Stimulated activated naive CD8-positive, alpha-beta T cell treated with anti-CD3 and anti-CD28 coated beads, Interleukin-15, Interleukin-2, amounts not matched to agents 100 U/mL and 50 U/mL, for 24 hours (primary cell): ENCODE measurements around the gene CCT8.
A peak's percentile ranks its signal among the peaks of the same experiment; 100 is the strongest.
"Not testable (repeated sequence)": the region's sequence is repeated elsewhere in the genome, so short reads cannot be mapped to it uniquely, and the experiment has no call there.

Experiments
- ATAC-seq: fragments of 150-1000 bp; cut with Tn5 transposase; one replicate; pipeline ENCODE4 v1.10.0; 2021
- DNase-seq: peaks from one replicate; pipeline ENCODE4 v3.0.0; 2021

CCT8 gene

GRCh38 chr21:29077651-29078090 is 4.2 kb upstream of the CCT8 start:
- DNase-seq = peak; percentile 49
- ATAC-seq = no peak

GRCh38 chr21:29076731-29077640 is 3.5 kb upstream of the CCT8 start:
- not testable (repeated sequence) for ATAC-seq

GRCh38 chr21:29075706-29076466 is 2.4 kb upstream of the CCT8 start:
- DNase-seq (no peak), ATAC-seq (no peak)

More at GRCh38 chr21:29076731-29077640, 3.5 kb upstream of the CCT8 start:
- DNase-seq = peak; percentile 78

GRCh38 chr21:29074783-29075182 is 1.3 kb upstream of the CCT8 start:
- DNase-seq (no peak), ATAC-seq (no peak)

DNA sequence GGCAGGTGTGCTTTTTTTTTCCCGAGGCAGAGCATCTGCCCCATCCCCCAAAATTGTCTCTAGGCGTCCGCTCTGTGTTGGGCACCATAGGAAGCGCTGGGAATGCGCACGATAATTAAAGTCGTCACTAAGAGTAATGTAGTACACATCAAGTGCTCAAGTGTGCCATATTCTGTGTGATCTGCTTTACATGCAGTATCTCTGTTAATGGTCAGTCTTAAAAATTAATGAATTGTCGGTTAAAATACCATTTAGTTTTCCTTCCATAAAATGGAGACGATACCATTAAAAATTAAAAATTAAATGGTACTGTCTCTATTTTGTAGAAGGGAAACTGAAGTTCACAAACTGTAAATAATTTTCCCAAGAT is 544 bp upstream of the CCT8 start:
- DNase-seq (no peak), ATAC-seq (peak; percentile 3)

DNA sequence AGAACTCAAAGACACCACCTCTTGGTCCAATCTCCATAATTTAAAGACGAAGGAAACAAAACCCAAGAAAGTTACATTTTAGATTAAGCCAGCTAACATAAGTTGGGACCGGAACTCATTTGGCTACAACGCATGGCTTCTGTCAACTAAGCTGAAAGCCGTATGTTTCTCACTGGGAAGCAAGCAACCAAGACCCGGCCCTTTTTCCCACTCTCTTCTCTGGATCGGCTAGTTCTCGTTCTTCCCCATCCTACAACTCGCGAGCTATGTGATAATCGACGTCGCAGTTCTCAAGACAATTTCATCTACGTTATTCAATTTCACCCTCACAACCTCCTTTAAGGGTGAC is 601 bp downstream of the CCT8 start:
- ATAC-seq (no peak), DNase-seq (no peak)

- DNase-seq = no peak
- ATAC-seq = no peak
Measured at GRCh38 chr21:29064850-29065481, 8.5 kb downstream of the CCT8 start.

- DNase-seq (no peak), ATAC-seq (no peak)
Measured at GRCh38 chr21:29056538-29057050, 16.9 kb downstream of the CCT8 start.

GRCh38 chr21:29056005-29056404 is 17.4 kb downstream of the CCT8 start:
- DNase-seq = no peak
- no peak for ATAC-seq

DNA sequence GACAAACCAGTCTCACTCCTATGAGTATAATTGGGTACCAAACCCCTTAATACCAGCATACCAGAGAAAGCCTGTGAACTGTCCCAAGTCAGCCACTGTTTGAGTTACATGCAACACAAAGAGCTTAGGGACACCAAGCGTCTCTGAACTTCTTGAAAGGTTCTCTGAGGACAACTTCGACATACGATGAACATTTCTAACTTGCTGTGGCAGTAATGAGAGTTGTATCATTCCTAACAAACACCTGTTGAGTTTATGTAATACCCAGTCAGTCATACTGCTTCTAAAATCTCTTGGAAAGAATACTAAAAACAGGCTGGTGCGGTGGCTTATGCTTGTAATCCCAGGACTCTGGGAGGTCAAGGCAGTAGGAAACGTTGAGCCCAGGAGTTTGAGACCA is 18.4 kb downstream of the CCT8 start:
- no peak for DNase-seq
- ATAC-seq = no peak

DNA sequence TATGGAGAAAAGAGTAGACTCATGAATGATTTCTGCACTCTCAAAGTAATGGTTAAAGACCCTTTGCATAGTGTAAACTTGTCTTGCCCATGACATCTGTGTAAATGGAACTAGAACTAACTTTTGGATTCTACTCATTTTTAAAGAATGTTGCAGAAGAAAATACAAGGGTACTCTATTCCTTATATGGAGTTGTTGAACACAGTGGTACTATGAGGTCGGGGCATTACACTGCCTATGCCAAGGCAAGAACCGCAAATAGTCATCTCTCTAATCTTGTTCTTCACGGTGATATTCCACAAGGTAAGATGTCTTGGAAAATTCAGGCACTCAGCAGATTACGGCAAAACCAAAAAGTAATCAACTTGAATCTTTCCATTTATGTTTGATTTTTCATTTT is 19.8 kb downstream of the CCT8 start:
- ATAC-seq = peak; percentile 20
- no peak for DNase-seq

DNA sequence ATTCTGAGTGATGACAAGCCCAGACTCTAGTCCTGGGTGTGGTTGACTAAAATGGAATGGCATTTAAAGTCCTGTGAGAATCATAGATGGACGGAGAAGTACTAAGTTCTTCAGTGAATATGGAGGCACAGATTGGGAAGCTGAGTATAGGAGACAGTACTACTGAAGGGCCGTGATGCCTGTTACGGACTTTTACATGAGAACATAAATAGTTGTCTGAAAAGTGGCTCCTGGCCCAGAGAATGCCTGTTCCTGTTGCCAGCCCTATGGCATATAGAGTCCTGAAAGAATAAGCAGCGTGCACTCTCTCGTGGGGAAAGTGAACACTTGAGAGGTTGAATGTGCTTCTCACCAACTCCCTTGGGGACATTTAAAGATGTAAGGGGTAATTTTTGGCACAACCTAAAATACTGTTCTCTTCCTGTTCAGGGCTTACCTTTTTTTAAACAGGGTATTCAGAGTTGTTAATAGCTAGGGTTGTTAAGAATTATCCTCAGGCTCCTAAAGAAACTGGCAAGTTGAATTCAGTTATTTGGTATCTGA is 20.4 kb downstream of the CCT8 start:
- ATAC-seq = no peak

DNA sequence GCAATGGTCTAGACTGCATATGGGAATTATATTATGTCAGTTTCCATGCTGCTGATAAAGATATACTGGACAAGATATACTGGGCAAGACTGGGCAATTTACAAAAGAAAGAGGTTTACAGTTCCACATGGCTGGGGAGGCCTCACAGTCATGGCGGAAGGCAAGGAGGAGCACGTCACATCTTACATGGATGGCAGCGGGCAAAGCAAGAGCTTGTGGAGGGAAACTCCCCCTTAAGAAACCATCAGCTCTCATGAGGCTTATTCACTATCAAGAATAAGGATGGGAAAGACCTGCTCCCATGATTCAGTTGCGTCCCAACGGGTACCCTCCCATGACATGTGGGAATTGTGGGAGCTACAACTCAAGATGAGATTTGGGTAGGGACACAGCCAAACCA is 21.2 kb downstream of the CCT8 start:
- ATAC-seq = no peak

More for the DNA sequence above, 20.4 kb downstream of the CCT8 start:
- DNase-seq = no peak

DNA sequence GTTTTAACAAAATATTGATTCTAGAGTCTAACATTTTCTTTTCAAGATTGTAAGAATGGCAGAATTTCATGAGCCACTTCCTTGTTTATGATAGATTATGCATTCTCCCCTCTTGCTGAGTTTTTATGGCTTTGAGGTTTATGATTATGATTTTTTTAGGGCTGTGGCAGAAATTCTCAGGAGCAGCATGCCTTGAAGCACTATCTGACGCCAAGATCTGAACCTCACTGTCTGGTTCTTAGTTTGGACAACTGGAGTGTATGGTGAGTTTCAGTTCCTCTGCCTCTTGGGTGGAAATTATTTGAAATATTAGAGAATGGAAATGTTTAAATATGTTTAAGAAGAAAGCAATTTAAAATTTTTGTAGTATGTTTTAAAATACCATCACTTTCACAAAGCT is 38.8 kb downstream of the CCT8 start:
- ATAC-seq = no peak
- no peak for DNase-seq

More for the DNA sequence above, 21.2 kb downstream of the CCT8 start:
- DNase-seq = no peak

DNA sequence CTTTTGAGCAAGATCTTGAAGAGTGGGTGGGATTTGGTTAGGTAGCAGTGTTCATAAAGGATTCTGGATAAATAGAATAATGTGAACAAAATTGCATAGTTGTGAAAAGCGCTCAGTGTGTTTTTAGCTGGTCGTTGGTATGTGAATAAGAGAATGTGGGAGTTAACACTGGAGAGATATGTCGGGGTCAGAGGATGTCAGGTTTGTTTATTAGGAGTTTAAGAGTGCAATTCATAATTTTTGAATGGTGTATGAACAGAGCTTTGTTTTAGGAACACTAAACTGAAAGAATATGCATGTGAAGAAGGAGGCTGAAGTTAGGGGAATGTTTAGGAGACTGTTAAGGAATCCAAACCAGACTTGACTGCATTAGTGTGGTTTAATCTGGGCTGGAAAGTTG is 39.6 kb downstream of the CCT8 start:
- DNase-seq (no peak), ATAC-seq (no peak)

DNA sequence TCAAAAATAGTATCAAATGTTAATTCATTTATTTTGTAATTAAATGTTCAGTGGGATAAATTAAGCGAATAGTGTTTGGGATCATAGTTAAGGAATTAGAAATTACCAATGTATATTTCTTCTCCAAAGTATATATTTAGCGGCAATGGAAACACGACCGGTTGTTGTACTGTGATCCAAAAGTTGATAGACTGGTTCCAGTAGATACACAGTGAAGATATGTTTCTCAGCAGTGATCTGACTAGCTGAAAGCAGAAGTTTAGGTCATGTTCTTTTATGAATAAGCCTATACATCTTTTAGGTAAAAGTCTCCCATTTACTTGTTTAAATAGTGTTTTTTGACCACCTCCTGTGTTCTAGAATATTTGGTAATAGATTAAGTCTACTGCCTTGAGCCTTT is 40.1 kb downstream of the CCT8 start:
- no peak for ATAC-seq
- DNase-seq = no peak

- DNase-seq = no peak
- ATAC-seq = no peak
Measured at GRCh38 chr21:29030909-29031308, 42.5 kb downstream of the CCT8 start.

DNA sequence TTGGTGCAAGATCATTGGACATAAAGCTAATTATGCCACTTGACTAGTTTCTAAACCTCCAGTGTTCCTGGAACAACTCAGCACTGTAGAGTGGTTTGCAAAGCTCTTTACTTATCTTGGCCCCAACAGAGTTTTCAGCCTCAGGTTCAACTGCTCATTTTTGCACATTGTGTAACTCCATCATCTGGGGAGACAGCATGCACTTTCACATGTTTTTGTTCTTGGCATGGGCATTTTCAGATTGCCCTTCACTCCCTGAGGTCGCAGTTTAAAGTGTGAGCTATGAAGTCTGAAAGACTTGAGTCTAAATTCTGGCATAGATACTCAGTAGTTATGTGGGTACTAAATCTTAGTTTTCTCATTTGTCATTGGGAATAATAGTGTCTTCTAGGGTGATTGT is 43.9 kb downstream of the CCT8 start:
- no peak for DNase-seq
- no peak for ATAC-seq

- ATAC-seq (no peak), DNase-seq (no peak)
Measured at GRCh38 chr21:29025328-29025713, 48.1 kb downstream of the CCT8 start.

DNA sequence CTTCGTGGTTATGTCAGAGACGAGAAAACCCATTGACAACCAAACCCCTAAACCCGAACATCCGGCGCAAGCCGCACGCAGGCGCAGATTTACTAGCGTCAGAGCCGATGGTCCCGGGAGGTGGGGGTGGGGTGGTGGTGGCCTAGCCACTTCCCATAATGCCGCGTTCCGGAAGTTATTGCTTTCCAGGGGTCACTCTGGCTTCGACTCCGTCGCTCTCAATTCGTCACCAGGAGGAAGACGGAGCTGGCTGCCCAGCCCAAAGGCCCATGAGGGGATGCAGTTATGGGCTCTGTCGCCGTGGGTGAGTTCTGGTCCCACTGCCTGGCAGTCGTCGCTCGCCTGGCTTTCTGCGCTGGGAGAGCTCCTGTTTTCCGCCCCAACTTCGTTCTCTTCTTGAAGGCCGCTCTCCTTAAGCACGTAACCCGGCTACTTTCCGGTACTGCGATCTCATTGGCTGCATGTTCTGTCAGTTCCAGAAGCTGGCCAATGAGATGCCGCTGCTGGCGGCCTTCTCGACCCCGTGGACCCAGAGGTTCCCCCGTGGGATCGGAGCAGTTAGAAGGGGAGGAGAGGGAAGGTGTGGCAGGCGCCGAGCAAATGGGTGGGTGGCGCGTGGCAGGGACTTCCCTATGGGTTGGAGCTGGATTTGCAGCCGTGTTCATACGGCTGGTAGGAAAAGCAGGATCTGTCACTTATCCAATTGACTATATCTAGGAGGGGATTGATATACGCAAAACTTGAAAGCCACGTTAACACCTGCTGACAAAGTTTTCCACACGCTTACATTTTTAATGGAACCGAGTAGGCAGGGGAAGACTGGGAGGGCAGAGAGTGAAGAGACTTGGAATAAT is 48.7 kb downstream of the CCT8 start, which contains the start of gene USP16:
USP16 (plus strand) TSS at position 195 of the 854 bp plus-strand sequence. CDS start 3,246 bp downstream, outside the sequence.
- peak; percentile 93 for DNase-seq
- ATAC-seq = peak; percentile 98

- ATAC-seq (no peak), DNase-seq (peak; percentile 16)
Measured at GRCh38 chr21:29022166-29022565, 51.3 kb downstream of the CCT8 start.
